Measurements from ENCODE around the gene TMEM203. TPM values are rescaled to one million over a fixed set of nuclear protein-coding genes. Genes with fewer than 3 reads are reported as not detected.

TMEM203 gene
- polyA plus RNA-seq, 1 donor (not counting 4 experiments of a cell fraction or from before 2014, with no cell fraction given), result 29.2 TPM

DNA sequence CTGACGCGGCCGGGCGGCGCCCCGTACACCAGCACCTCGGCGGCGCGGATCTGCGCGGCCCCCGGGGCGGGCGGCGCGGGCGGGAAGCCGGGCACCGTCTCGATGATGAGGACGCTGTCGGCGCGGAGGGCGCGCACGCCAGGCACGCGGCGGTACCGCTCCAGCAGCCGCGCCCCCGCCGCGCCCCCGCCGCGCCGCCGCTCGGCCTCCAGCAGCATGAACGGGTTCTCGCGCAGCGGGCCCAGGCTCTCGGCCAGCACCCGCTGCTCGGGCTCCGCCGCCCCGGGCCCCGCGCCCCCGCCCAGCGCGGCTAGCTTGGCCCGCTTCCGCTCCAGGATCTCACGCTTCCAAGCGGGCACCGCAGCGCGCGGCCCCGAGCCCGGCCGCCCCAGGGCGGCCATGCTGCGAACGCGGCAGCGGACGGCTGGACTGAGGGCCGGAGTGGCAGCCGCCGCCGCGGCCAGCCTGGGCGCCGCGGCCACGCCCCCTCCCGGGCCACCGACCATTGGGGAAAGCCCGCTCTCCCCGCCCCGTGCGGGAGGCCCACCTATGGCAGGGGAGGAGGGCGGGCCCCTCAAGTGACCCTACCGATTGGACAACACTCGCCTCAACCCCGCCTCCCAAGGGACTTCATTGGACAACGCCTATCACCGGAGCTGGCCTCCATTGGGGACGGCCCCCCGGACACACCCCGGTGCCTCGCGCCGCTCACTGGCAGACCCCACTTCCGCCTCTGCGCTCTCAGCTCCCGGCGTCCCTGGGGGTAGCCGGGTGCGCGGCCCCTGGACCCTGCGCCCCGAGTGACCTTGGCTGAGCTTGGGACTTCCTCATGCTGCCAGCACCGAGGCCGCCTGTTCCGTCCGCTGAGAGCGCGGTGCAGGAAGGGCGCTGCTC, 4.9 kb downstream of the TMEM203 start, which contains the start of gene TPRN:
Gene TPRN, minus strand, starts transcription at position 431 of the 894 bp plus-strand sequence. Its CDS starts 30 bp downstream, at position 401.
- Histone ChIP-seq H3K4me3 (ENCODE audit: control insufficient read depth in 2 of 3, extremely low read depth in 1 of 3, insufficient read depth in 2 of 3, low read depth in 1 of 3, low read length in 3 of 3) (peak within 1 kb of the TSS; percentile 64 to 81 (median 71)), H3K9ac (ENCODE audit: control insufficient read depth, extremely low read depth, insufficient read depth, low read length) (peak within 1 kb of the TSS; percentile 77), H3K36me3 (ENCODE audit: control insufficient read depth in 2 of 2, extremely low read depth in 1 of 2, insufficient read depth in 2 of 2, low read length in 2 of 2) (no peaks in the 10 kb centered on the region), H3K9me1 (ENCODE audit: control insufficient read depth, extremely low read depth, insufficient read depth, low read length) (no peaks in the 10 kb centered on the region), H3K27me3 (ENCODE audit: control insufficient read depth, extremely low read depth, insufficient read depth, low read length) (no peaks in the 10 kb centered on the region), H2AFZ (ENCODE audit: control insufficient read depth, low read length) (peak within 1 kb of the TSS; percentile 71), H3K9me3 (ENCODE audit: control insufficient read depth, low read depth, low read length) (no peaks in the 10 kb centered on the region), H3K79me2 (ENCODE audit: control insufficient read depth, insufficient read depth, low read length) (peaks cover 33% of the 10 kb centered on the region), H3K27ac (ENCODE audit: control insufficient read depth, insufficient read depth, low read length) (peak within 1 kb of the TSS; percentile 47), H3K4me1 (ENCODE audit: control insufficient read depth, extremely low read depth, insufficient read depth, low read length) (peaks cover 38% of the 10 kb centered on the region), H3K4me2 (ENCODE audit: control insufficient read depth, extremely low read depth, insufficient read depth, low read depth, low read length) (peak within 1 kb of the TSS; percentile 93), H4K20me1 (ENCODE audit: control insufficient read depth, extremely low read depth, insufficient read depth, low read length) (peaks cover 5% of the 10 kb centered on the region)
- TF ChIP-seq, protein P1, sequence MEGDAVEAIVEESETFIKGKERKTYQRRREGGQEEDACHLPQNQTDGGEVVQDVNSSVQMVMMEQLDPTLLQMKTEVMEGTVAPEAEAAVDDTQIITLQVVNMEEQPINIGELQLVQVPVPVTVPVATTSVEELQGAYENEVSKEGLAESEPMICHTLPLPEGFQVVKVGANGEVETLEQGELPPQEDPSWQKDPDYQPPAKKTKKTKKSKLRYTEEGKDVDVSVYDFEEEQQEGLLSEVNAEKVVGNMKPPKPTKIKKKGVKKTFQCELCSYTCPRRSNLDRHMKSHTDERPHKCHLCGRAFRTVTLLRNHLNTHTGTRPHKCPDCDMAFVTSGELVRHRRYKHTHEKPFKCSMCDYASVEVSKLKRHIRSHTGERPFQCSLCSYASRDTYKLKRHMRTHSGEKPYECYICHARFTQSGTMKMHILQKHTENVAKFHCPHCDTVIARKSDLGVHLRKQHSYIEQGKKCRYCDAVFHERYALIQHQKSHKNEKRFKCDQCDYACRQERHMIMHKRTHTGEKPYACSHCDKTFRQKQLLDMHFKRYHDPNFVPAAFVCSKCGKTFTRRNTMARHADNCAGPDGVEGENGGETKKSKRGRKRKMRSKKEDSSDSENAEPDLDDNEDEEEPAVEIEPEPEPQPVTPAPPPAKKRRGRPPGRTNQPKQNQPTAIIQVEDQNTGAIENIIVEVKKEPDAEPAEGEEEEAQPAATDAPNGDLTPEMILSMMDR (optimal IDR thresholded peaks at IDR 0.05 in 1 of 3, IDR thresholded peaks at IDR 0.05 in 1 of 3, conservative IDR thresholded peaks at IDR 0.05 in 1 of 3; ENCODE audit: extremely low read depth in 1 of 3, insufficient read depth in 2 of 3, low read length in 3 of 3), result no peak
- TF ChIP-seq EZH2 (IDR thresholded peaks at IDR 0.05; ENCODE audit: low read length), result no peak
- FAIRE-seq (peak; percentile 71), DNase-seq (ENCODE audit: low read depth, low spot score) (peak; percentile 94)
- dilution Hi-C loops (cut with MboI; ENCODE audit: extremely low pct_ligation_motif_present, low sequenced_read_pairs), result no loop called here

DNA sequence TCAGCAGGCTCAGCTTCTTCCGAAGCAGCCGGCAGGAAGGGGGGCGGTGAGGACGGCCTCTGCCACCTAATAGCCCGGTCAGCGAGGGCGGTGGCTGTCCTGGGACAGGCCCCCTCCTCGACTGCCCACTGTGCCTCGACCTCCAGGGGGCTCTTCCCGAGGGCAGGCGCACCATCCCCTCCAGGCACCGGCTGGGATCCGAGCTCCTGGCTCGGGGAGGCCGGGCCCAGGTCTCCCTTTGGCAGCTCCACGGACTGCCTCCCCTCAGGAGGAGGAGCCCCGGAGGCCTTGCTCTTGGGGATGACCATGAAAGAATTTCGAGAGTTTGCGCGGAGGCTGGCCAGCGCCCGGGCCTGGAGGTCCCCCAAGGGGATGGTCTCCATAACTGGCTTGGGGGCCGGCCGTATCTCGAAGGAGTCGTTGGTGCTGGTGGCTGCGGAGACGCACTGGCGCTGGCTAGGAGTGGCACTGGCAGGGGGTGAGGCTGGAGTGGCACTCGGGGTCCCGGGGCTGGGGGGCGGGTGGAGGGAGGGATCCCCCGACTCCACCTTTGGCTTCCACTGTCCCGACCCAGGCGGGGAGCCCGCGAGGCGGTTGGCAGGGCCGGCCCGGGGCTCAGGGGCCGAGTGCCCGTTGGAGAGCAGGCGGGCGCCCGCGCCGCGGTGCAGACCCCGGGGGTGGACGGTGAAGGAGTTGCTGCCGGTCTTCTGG, 5.9 kb downstream of the TMEM203 start:
- Histone ChIP-seq H3K9me1 (ENCODE audit: control insufficient read depth, extremely low read depth, insufficient read depth, low read length) (peaks cover 3% of the 10 kb centered on the region), H4K20me1 (ENCODE audit: control insufficient read depth, extremely low read depth, insufficient read depth, low read length) (peaks cover 7% of the 10 kb centered on the region), H3K79me2 (ENCODE audit: control insufficient read depth, insufficient read depth, low read length) (peaks cover 25% of the 10 kb centered on the region), H2AFZ (ENCODE audit: control insufficient read depth, low read length) (no peak overlapping the region), H3K4me1 (ENCODE audit: control insufficient read depth, extremely low read depth, insufficient read depth, low read length) (peaks cover 44% of the 10 kb centered on the region), H3K27me3 (ENCODE audit: control insufficient read depth, extremely low read depth, insufficient read depth, low read length) (no peaks in the 10 kb centered on the region), H3K9me3 (ENCODE audit: control insufficient read depth, low read depth, low read length) (no peaks in the 10 kb centered on the region), H3K9ac (ENCODE audit: control insufficient read depth, extremely low read depth, insufficient read depth, low read length) (no peak overlapping the region), H3K4me2 (ENCODE audit: control insufficient read depth, extremely low read depth, insufficient read depth, low read depth, low read length) (peak overlapping the region; percentile 41), H3K36me3 (ENCODE audit: control insufficient read depth in 2 of 2, extremely low read depth in 1 of 2, insufficient read depth in 2 of 2, low read length in 2 of 2) (no peaks in the 10 kb centered on the region), H3K4me3 (ENCODE audit: control insufficient read depth in 2 of 3, extremely low read depth in 1 of 3, insufficient read depth in 2 of 3, low read depth in 1 of 3, low read length in 3 of 3) (peak overlapping the region in 2 of 3 experiments; percentile 25 to 32), H3K27ac (ENCODE audit: control insufficient read depth, insufficient read depth, low read length) (no peak overlapping the region)
- FAIRE-seq, result no peak
- no peak for DNase-seq (ENCODE audit: low read depth, low spot score)
- dilution Hi-C loops (cut with MboI; ENCODE audit: extremely low pct_ligation_motif_present, low sequenced_read_pairs), result no loop called here
- TF ChIP-seq EZH2 (IDR thresholded peaks at IDR 0.05; ENCODE audit: low read length), result no peak
- TF ChIP-seq, protein P1 (optimal IDR thresholded peaks at IDR 0.05 in 1 of 3, IDR thresholded peaks at IDR 0.05 in 1 of 3, conservative IDR thresholded peaks at IDR 0.05 in 1 of 3; ENCODE audit: extremely low read depth in 1 of 3, insufficient read depth in 2 of 3, low read length in 3 of 3), result no peak

Measured in keratinocyte (primary cell).